ENCODE data around the gene LAPTM4A.

LAPTM4A gene

DNA sequence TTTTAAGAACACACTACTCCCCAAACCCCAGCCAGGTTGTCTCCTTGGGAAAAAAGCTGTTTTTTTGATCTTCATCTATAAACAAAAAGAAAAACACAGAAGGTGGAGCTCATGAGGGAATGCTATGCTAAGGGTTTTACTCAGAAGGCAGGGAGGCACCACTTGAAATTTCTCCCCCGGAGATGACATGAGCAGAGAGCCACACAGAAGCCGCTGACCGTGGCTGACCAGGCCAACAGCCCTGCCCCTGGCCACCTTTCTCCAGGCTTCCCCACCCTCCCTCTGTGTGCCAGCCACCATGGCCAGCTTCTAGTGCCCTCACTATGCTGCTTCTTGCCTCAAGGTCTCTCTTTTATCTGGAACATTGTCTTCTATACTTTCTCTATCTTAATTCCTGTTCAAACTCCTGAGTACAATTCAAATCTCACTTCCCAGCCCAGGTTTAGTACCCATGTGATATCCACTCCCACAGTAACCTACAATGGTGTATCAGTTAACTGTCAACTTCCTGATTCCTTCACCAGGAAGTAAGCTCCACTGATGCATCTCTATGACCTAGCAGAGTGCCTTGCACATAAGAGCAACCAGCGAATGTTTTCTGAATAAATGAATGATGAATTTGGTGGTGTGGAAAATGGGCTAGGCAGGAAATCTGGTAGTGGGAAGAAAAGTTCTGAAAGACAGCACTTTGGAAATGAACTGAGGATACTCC, 15.3 kb downstream of the LAPTM4A start:
- TF ChIP-seq, protein P1, sequence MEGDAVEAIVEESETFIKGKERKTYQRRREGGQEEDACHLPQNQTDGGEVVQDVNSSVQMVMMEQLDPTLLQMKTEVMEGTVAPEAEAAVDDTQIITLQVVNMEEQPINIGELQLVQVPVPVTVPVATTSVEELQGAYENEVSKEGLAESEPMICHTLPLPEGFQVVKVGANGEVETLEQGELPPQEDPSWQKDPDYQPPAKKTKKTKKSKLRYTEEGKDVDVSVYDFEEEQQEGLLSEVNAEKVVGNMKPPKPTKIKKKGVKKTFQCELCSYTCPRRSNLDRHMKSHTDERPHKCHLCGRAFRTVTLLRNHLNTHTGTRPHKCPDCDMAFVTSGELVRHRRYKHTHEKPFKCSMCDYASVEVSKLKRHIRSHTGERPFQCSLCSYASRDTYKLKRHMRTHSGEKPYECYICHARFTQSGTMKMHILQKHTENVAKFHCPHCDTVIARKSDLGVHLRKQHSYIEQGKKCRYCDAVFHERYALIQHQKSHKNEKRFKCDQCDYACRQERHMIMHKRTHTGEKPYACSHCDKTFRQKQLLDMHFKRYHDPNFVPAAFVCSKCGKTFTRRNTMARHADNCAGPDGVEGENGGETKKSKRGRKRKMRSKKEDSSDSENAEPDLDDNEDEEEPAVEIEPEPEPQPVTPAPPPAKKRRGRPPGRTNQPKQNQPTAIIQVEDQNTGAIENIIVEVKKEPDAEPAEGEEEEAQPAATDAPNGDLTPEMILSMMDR (IDR thresholded peaks at IDR 0.05) = no peak
- TF ChIP-seq ZFX (IDR thresholded peaks at IDR 0.05; ENCODE audit: borderline replicate concordance) = no peak
- H3K27ac ChIP-seq = no peak overlapping the region

DNA sequence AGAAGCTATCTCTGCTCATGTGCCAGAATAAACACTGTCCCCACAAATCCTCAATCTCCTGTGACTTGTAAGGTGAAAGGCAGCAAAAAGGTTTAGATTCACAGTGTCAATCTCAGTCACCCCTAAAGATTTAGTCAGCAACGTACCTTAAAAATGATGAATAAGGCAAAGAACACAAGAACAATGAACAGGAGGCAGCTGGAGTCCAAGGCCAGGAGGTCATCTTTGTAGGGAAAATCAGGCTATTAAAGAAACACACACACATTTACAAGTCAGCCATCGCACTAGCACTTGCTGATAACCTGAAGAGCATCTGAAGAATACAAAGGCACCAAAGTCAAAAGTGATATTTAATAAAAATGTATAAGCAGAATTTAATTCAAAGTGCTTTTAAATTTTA, 16.6 kb downstream of the LAPTM4A start:
- H3K27ac ChIP-seq = no peak overlapping the region
- TF ChIP-seq, protein P1 (IDR thresholded peaks at IDR 0.05) = no peak
- no peak for TF ChIP-seq ZFX (IDR thresholded peaks at IDR 0.05; ENCODE audit: borderline replicate concordance)

DNA sequence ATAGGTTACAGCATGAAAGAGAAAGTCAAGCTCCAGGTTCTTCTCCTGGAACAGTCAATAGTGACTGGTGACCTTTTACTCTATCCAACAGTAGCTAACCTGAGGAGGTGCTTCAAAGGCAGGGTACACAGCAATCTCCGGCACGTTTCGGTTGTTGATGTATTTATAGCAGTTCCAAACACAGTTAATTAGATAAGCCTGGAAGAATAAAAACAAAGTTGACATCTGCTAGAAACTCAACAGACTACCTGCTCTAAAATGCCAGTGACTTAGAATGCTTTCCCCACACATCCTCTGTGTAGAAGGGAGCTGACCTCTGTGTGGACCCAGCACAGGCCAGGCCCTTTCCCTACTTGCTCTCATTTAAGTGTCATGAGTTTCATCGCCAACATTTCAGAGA, 17.2 kb downstream of the LAPTM4A start:
- H3K27ac ChIP-seq = no peak overlapping the region
- TF ChIP-seq ZFX (IDR thresholded peaks at IDR 0.05; ENCODE audit: borderline replicate concordance) = no peak
- TF ChIP-seq, protein P1 (IDR thresholded peaks at IDR 0.05) = no peak

DNA sequence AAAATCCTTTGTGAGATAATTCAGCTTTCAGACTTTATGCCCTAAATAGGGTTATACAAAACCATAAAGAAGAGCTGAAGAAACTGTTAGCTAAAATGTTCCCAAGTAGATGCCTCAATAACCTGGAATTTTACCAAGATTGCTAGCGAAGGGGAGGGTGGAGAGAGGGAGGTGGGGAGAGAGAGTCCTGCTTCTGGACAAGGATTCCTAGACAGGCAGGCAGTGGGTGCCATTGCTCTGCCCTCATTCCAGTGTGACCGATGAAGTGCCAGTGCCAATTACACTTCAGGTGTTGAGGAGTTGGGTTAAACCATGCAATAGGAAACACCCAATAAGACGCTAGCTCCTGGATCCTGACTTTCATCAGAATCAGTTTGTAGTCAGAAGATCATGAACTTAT, 18.1 kb downstream of the LAPTM4A start:
- H3K27ac ChIP-seq = no peak overlapping the region
- TF ChIP-seq, protein P1 (IDR thresholded peaks at IDR 0.05) = no peak

DNA sequence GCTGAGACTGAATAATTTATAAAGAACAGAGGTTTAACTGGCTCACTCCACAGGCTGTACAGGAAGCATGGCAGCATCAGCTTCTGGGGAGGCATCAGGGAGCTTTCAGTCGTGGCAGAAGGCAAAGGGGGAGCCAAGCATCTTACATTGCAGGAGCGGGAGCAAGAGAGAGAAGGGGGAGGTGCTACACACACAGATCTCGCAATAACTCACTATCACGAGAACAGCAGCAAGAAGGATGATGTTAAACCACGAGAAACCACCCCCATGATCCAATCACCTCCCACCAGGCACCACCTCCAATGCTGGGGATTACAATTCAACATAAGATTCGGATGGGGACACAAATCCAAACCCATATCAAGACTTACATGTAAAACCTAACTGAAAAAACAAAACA, 21.2 kb downstream of the LAPTM4A start:
- TF ChIP-seq ZFX (IDR thresholded peaks at IDR 0.05; ENCODE audit: borderline replicate concordance) = no peak
- TF ChIP-seq, protein P1 (IDR thresholded peaks at IDR 0.05) = no peak
- no peak overlapping the region for H3K27ac ChIP-seq

DNA sequence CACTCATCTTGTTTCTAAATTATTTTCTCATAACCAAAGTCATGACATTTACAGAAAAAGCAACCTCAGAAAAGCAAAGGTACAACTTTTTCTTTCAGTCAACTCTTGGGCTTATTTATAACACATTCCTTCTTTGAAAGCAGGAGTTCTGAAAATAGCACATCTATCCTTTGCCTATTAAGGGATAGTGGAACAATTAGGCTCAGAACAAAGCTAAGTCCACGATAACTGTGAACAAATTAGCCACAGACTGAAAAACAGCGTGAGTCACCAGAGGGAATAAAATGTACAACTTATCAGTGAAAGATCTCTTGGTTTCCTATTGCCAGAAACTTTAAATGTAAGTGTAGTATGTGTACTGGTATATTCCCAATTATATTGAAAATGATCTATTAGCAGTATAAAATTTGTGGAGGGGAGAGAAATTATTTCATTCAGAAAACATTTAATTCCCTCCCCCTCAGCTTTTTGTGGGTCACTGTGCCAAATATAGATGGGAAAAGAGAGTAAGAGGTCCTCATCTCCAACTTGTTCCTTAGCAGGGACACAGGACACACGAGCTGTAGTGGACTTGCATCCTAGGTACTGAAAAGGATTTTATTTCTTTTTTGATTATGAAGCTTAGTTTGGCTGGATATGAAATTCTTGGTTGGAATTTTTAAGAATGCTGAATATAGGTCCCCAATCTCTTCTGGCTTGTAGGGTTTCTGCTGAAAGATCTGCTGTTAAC, 23.6 kb downstream of the LAPTM4A start:
- H3K27ac ChIP-seq = peak overlapping the region; percentile 29
- TF ChIP-seq ZFX (IDR thresholded peaks at IDR 0.05; ENCODE audit: borderline replicate concordance) = no peak
- TF ChIP-seq, protein P1 (IDR thresholded peaks at IDR 0.05) = no peak

DNA sequence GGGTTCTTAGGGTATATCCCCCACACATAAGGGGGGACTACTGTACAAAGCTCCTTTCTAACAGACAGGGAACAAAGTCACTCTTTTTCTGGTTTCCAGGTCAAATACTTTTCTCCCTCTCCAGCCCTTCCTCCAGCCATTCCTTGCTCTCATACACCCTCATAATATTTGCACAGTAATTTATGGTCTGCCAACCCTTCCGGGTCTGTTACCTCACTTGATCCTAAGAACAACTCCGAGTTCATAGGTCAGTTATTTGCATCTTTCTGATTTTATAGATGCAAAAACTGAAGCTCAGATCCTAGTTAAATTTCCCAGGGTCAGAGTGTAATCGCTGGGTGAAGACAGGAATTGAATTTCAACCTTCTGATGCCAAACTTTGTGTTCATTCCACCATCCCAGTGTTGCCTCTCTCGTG, 24.2 kb downstream of the LAPTM4A start:
- H3K27ac ChIP-seq = peak overlapping the region; percentile 29
- TF ChIP-seq ZFX (IDR thresholded peaks at IDR 0.05; ENCODE audit: borderline replicate concordance) = no peak
- TF ChIP-seq, protein P1 (IDR thresholded peaks at IDR 0.05) = no peak
